Peyer's patch (tissue), 4 donors: ENCODE measurements around the gene MNX1. TPM values are rescaled to one million over a fixed set of nuclear protein-coding genes. Genes with fewer than 3 reads are reported as not detected.
A peak's percentile ranks its signal among the peaks of the same experiment; 100 is the strongest.

ENCODE experiments used
- DNase-seq, 3 donors: peaks; one replicate each; pipeline ENCODE4 v3.0.0-alpha.2; 2017 to 2019
- H3K27ac ChIP-seq, 4 donors: fragments of 200-600 bp; sonication (generic); one replicate each; pipeline ENCODE4 v1.5.1; 2016 to 2019
- H3K27me3 ChIP-seq, 2 donors: fragments of 200-600 bp; sonication (generic); one replicate each; pipeline ENCODE4 v1.5.1; 2019
- H3K36me3 ChIP-seq, 3 donors: fragments of 200-600 bp; sonication (generic); one replicate each; pipeline ENCODE4 v1.5.1; 2016 to 2019
- H3K4me1 ChIP-seq, 4 donors: fragments of 200-600 bp; sonication (generic); one replicate each; pipeline ENCODE4 v1.5.1; 2016 to 2019
- H3K4me3 ChIP-seq, 4 donors: fragments of 200-600 bp; sonication (generic); 1 replicate in 3 of 4; 2 replicates in 1 of 4; pipeline ENCODE4 v1.5.1; 2016 to 2019; ENCODE audit warnings: mild to moderate bottlenecking in 1 of 4
- H3K9me3 ChIP-seq, 4 donors: fragments of 200-600 bp; sonication (generic); one replicate each; pipeline ENCODE4 v1.5.1; 2016 to 2019; ENCODE audit warnings: mild to moderate bottlenecking in 1 of 4
- POLR2A ChIP-seq, 2 donors: fragments of 450-650 bp; IDR thresholded peaks; one replicate each; pipeline ENCODE4 v1.5.1; 2017; ENCODE audit warnings: antibody characterized with exemption in 2 of 2, mild to moderate bottlenecking in 2 of 2, moderate library complexity in 2 of 2
- total RNA-seq, 4 donors: library from RNA; depleted of rRNA; stranded (reverse); fragments of >200 nt; gene quantifications; one replicate each; pipeline ENCODE4 v1.1.0, GENCODE V29; 2016
- TF ChIP-seq, protein P1 (sequence below), 6 experiments: fragments of 450-650 bp in 4 of 6; fragments of 200-600 bp in 2 of 6; sonication (generic) in 1 of 6; IDR thresholded peaks; one replicate each; pipeline ENCODE4 v1.5.1; 2017 to 2019; ENCODE audit warnings: antibody characterized with exemption in 6 of 6, mild to moderate bottlenecking in 3 of 6, moderate library complexity in 1 of 6

Gene MNX1
- total RNA-seq, 4 donors from 2014 or later: 7.4 to 41.9 (median 16.9) TPM

GRCh38 chr7:157056246-157056645 lies 45.8 kb upstream of the MNX1 start:
- no peaks in the 10 kb centered on the region for H3K27me3 ChIP-seq
- H3K4me1 ChIP-seq: no peaks in the 10 kb centered on the region
- peak in 1 of 3 donors; percentile 14 for DNase-seq
- no peaks in the 10 kb centered on the region for H3K9me3 ChIP-seq
- H3K4me3 ChIP-seq: no peak overlapping the region
- no peak overlapping the region for H3K27ac ChIP-seq
- TF ChIP-seq, protein P1, sequence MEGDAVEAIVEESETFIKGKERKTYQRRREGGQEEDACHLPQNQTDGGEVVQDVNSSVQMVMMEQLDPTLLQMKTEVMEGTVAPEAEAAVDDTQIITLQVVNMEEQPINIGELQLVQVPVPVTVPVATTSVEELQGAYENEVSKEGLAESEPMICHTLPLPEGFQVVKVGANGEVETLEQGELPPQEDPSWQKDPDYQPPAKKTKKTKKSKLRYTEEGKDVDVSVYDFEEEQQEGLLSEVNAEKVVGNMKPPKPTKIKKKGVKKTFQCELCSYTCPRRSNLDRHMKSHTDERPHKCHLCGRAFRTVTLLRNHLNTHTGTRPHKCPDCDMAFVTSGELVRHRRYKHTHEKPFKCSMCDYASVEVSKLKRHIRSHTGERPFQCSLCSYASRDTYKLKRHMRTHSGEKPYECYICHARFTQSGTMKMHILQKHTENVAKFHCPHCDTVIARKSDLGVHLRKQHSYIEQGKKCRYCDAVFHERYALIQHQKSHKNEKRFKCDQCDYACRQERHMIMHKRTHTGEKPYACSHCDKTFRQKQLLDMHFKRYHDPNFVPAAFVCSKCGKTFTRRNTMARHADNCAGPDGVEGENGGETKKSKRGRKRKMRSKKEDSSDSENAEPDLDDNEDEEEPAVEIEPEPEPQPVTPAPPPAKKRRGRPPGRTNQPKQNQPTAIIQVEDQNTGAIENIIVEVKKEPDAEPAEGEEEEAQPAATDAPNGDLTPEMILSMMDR (IDR thresholded peaks at IDR 0.05): no peak
- no peak for TF ChIP-seq POLR2A (IDR thresholded peaks at IDR 0.05)
- no peaks in the 10 kb centered on the region for H3K36me3 ChIP-seq

DNA sequence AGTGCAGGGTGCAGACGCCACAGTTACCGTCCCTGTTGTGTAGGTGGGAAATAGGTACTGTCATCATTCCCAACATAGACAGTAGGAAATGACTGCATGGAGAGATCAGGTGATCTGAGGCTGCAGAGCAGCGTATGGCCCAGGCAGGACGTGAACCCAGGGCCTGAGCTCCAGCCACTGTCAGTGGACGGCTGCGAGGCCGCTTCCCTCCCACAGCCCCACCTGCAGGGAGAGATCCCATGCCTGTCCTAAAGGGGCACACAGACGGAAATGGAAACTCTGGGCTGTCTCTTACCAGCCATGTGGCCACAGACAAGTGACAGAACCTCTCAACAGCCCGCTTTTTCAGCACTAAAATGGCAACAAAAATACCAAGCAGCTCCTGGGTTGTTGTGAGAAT lies 44.5 kb upstream of the MNX1 start:
- Histone ChIP-seq H3K27me3 (no peaks in the 10 kb centered on the region), H3K4me3 (no peak overlapping the region), H3K36me3 (no peaks in the 10 kb centered on the region), H3K9me3 (no peaks in the 10 kb centered on the region), H3K4me1 (no peaks in the 10 kb centered on the region), H3K27ac (no peak overlapping the region)
- no peak for TF ChIP-seq POLR2A (IDR thresholded peaks at IDR 0.05)
- TF ChIP-seq, protein P1 (IDR thresholded peaks at IDR 0.05): no peak
- peak in 1 of 3 donors; percentile 24 for DNase-seq

DNA sequence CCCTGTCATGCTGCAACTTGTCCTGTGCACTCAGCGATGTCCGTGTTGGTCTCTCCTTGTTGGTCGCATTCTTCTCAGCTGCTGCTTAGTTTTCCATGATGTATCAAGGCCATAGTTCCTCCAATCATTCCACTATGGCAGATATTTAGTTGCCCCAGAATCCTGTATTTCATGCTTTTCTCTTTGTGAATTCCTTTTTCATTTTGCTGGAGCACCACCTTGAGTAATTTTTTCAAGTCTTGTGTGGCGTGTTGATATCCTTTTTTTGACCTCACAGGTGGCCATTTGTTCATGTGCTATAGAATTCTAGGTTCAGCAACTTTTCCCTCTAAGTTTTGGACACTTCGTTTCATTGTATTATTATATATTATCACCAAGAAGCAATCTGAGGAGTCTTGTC lies 42.7 kb upstream of the MNX1 start:
- Histone ChIP-seq H3K9me3 (no peaks in the 10 kb centered on the region), H3K27me3 (no peaks in the 10 kb centered on the region), H3K36me3 (no peaks in the 10 kb centered on the region), H3K27ac (no peak overlapping the region), H3K4me3 (no peak overlapping the region), H3K4me1 (no peaks in the 10 kb centered on the region)
- no peak for DNase-seq
- no peak for TF ChIP-seq POLR2A (IDR thresholded peaks at IDR 0.05)
- TF ChIP-seq, protein P1 (IDR thresholded peaks at IDR 0.05): no peak

- DNase-seq: no peak
- no peaks in the 10 kb centered on the region for H3K4me1 ChIP-seq
- TF ChIP-seq, protein P1 (IDR thresholded peaks at IDR 0.05): no peak
- no peak for TF ChIP-seq POLR2A (IDR thresholded peaks at IDR 0.05)
- no peaks in the 10 kb centered on the region for H3K27me3 ChIP-seq
- no peak overlapping the region for H3K4me3 ChIP-seq
- no peaks in the 10 kb centered on the region for H3K36me3 ChIP-seq
- no peak overlapping the region for H3K27ac ChIP-seq
- no peaks in the 10 kb centered on the region for H3K9me3 ChIP-seq
Observed at GRCh38 chr7:157047148-157047547, 36.7 kb upstream of the MNX1 start.

DNA sequence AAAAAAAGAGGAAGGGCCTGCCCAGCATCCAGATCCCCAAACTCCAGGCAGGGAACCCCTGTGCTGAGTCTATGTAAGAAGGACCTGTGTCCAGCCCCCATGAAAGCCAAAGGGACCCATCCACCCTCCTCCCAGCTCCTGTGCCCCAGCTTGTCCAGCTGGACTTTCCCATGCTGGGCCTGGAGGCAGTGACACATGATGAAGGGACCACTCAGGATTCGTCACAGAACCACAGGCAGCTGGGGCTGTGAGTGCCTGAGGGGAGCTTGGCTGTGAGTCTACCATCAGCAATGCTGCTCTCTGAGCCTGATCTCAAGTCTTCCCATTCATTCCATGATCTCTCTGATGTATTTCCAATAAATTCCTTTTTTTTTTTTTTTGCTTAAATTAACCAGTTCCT lies 36.2 kb upstream of the MNX1 start:
- H3K9me3 ChIP-seq: no peaks in the 10 kb centered on the region
- H3K4me3 ChIP-seq: no peak overlapping the region
- DNase-seq: no peak
- H3K27ac ChIP-seq: no peak overlapping the region
- H3K4me1 ChIP-seq: no peaks in the 10 kb centered on the region
- H3K27me3 ChIP-seq: no peaks in the 10 kb centered on the region
- TF ChIP-seq, protein P1 (IDR thresholded peaks at IDR 0.05): no peak
- TF ChIP-seq POLR2A (IDR thresholded peaks at IDR 0.05): no peak
- no peaks in the 10 kb centered on the region for H3K36me3 ChIP-seq
